ENCODE data around the gene PDE6G. TPM values are rescaled to one million over a fixed set of nuclear protein-coding genes. Genes with fewer than 3 reads are reported as not detected.
A peak's percentile ranks its signal among the peaks of the same experiment; 100 is the strongest.
"Not testable (repeated sequence)": the region's sequence is repeated elsewhere in the genome, so short reads cannot be mapped to it uniquely, and the experiment has no call there.

PDE6G gene
- total RNA-seq, 1 experiment from 2014 or later: 0.35 TPM

- no peak for DNase-seq (ENCODE audit: low read depth)
These were observed 20.3 kb downstream of the PDE6G start for GRCh38 chr17:81635973-81636504.

- DNase-seq (ENCODE audit: low read depth): no peak
These were observed 20.9 kb downstream of the PDE6G start for GRCh38 chr17:81635431-81635830.

DNA sequence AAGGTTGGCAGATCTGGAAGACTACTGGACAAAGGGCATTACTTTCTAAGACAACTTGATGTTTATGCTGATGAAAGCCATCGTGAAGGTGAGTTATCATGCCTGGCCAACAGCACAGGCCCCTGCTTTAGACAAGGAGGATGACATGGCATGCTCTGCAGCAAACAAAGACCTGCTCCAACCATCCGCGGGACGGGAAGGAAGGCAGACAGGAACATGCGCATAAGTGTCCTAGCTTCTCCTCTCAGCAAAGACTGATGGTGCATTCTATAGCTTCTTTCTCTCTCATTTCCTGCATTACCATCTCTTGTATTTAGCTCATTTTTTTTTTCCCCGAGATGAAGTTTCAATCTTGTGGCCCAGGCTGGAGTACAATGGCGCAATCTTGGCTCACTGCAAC lies 24.9 kb downstream of the PDE6G start:
- DNase-seq (ENCODE audit: low read depth): no peak

DNA sequence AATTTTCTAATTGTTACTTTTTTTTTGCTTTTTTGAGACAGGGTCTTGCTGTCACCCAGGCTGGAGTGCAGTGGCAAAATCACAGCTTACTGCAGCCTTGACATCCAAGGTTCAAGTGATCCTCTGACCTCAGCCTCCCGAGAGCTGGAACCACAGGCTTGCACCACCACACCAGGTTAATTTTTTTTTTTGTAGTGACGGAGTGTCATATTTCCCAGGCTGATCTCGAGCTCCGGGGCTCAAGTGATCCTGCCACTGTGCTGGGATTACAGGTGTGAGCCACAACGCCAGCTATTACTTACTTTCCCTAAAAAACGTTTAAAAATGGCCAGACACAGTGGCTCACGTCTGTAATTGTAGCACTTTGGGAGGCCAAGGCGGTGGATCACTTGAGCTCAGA lies 26.1 kb downstream of the PDE6G start:
- no peak for DNase-seq (ENCODE audit: low read depth)

GRCh38 chr17:81621494-81622130 lies 34.7 kb downstream of the PDE6G start:
- DNase-seq (ENCODE audit: low read depth): no peak

- not testable (repeated sequence) for DNase-seq (ENCODE audit: low read depth)
These were observed 38.0 kb downstream of the PDE6G start for GRCh38 chr17:81618307-81618706.

- no peak for DNase-seq (ENCODE audit: low read depth)
These were observed 39.5 kb downstream of the PDE6G start for GRCh38 chr17:81616877-81617276.

DNA sequence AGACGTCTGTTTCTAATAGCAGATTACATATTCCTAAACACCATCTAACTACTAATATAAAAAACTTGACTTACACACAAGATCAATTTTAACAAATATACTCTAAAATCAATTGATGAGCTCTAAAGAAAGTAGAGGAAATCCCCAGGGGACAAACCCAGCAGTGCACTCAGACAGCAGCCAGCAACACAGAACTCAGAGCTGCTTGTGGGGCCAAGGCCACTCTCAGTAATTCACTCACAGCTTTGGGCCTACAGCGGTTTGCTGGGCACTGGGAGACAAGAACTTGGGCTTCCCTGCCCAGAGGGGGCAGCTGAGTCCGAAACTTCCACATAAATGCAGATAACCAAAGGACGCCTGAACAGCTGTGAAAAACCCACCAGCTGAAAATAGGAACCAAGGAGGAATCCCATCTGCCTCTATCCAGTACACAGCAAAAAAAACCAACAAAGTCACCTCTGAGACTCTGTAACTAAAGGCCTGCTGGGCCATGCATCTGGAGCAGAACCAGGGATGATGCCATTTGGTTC lies 40.9 kb downstream of the PDE6G start:
- no peak for DNase-seq (ENCODE audit: low read depth)

DNA sequence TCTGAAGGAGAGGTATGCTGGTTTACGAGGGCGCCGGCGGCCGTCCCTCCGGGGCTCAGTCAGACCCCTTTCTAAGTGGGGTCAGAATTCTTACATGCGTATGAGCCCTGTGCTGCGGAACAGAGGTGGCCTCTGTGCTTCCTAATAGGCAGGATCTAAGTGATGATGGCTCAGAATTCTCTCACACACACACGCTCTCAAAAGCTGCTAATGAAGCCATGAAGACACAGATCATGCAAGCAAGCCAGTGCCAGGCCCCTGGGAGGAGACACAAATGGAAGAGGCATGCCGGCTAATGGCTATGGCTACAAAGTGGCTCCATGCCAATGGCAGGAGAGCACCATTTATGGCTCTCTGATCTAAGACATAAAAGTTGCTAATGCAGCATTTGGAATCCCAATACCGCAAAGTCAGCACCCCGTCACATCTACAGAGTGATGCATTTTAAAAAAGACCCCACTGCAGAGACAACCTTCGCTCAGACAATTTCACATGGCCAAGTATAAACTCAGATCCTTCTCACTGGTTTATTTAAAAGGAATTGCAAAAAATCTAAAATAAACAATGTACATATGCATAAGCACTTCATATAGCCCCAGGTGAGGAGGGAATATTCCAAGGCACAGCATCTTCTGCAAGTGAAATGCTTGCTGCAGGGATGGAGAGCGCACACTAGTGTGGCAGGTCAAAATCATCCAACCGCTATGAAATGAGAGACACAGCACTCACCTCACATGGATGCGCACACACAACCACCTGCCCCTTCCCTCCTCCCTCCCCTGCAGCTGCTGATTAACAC lies 44.0 kb downstream of the PDE6G start:
- DNase-seq (ENCODE audit: low read depth): no peak

- no peak for DNase-seq (ENCODE audit: low read depth)
These were observed 46.6 kb downstream of the PDE6G start for GRCh38 chr17:81609541-81610311.

DNA sequence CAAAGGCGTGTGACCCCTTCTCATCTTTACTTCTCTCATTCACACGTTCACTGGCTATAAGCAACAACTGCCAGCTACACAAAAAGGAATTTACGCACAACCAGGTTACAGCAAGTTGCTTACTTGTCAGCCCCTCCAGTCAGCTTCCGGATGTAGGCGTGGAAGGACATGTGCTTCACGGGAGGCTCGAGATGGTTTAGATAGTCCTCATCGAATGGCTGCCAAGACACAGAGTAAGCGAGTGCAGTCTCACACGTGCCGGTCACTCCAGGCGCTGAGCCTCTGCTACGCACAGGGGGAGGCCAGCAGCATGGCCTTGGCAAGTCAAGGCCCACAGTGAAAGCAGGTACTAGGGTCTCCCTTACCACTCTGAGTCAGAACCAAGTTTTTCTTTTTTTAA lies 47.7 kb downstream of the PDE6G start:
- no peak for DNase-seq (ENCODE audit: low read depth)

GRCh38 chr17:81608082-81608481 lies 48.3 kb downstream of the PDE6G start:
- DNase-seq (ENCODE audit: low read depth): no peak

DNA sequence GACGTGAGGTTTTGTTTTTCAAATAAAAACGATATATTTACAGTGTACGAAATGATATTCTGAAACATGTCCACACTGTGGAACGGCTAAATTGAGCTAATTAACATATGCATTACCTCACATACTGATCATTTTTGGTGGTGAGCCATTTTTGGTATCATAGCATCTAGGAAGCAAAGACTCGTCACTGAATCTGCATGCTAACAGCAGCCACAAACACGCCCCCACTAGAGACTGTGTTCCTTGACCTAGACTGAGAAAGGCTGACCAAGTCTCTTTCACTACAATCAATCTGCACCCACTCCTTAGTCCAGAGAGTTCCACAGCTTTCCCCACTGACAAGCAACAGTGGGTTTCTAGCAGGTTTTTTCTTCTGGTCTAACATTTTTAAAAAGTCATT lies 48.9 kb downstream of the PDE6G start:
- no peak for DNase-seq (ENCODE audit: low read depth)

DNA sequence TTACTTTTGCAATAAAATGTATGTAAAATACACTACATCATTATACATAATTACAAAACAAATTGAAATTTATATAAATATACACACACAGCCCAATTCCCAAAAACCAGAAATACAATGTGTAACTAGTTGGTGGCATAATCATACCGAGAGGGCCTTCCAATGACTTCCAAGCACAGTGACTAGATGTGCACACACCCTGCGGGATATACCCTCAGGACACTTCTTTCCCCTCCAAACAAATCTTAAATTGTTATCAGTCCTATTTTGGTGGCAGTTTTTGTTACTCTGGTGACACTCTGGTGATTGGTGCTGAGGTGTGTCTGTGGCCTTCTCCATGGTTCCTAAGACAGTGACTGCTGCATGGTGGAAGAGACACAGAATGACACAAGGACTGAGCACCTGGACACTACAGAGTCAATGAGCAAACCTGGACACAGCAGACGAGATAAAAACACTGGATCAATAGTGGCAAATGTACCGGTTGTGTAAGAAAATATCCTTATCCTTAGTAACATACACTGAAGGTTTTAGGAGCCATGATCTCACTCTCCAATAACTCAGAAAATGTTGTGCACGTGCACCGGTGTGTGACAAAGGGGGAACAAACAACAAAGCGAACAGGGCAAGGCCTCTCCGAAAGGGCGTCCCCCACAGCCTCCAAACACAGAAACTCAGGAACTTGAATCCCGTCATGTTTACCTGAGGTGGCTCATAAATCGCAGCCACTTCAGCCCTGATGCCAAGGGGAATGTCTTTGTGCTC lies 52.3 kb downstream of the PDE6G start:
- no peak for DNase-seq (ENCODE audit: low read depth)

- peak; percentile 69 for DNase-seq (ENCODE audit: low read depth)
These were observed 54.7 kb downstream of the PDE6G start for GRCh38 chr17:81601525-81602120.

Small RNAs within 50 kb of the gene (small RNA-seq; reads per million reads assigned to genes)
- gene MIR6786: not detected

Other genes with a start within 250 kb of the PDE6G start
- 4,314 and 7,335 TPM in 2 replicates for gene ACTG1, start 143.7 kb downstream of the PDE6G start, total RNA-seq (2014; rRNA removed; shearing (Covaris generic))
- gene FSCN2, start 128.2 kb downstream of the PDE6G start, total RNA-seq (2014; rRNA removed; shearing (Covaris generic)): 0.37 and 0.40 TPM in 2 replicates
- gene FAAP100, start 104.2 kb downstream of the PDE6G start, total RNA-seq (2014; rRNA removed; shearing (Covaris generic)): 28.7 and 31.6 TPM in 2 replicates
- gene NPLOC4, start 19.4 kb downstream of the PDE6G start, total RNA-seq (2014; rRNA removed; shearing (Covaris generic)): 65.3 and 83.9 TPM in 2 replicates
- gene TSPAN10, start 19.3 kb downstream of the PDE6G start, total RNA-seq (2014; rRNA removed; shearing (Covaris generic)): 1.4 and 2.2 TPM in 2 replicates
- 63.5 and 66.8 TPM in 2 replicates for gene OXLD1, start 10.1 kb upstream of the PDE6G start, total RNA-seq (2014; rRNA removed; shearing (Covaris generic))
- 47.3 and 60.3 TPM in 2 replicates for gene CCDC137, start 10.2 kb upstream of the PDE6G start, total RNA-seq (2014; rRNA removed; shearing (Covaris generic))
- gene ARL16, start 27.3 kb upstream of the PDE6G start, total RNA-seq (2014; rRNA removed; shearing (Covaris generic)): 47.9 and 59.7 TPM in 2 replicates
- gene HGS, start 27.5 kb upstream of the PDE6G start, total RNA-seq (2014; rRNA removed; shearing (Covaris generic)): 165 and 172 TPM in 2 replicates
- gene MRPL12, start 46.8 kb upstream of the PDE6G start, total RNA-seq (2014; rRNA removed; shearing (Covaris generic)): 51.9 and 57.7 TPM in 2 replicates
- gene SLC25A10, start 55.7 kb upstream of the PDE6G start, total RNA-seq (2014; rRNA removed; shearing (Covaris generic)): 96.9 and 106 TPM in 2 replicates
- gene GCGR, start 147.6 kb upstream of the PDE6G start, total RNA-seq (2014; rRNA removed; shearing (Covaris generic)): not detected in 2 replicates
- gene MCRIP1, start 176.7 kb upstream of the PDE6G start, total RNA-seq (2014; rRNA removed; shearing (Covaris generic)): 81.9 and 87.0 TPM in 2 replicates
- 0.47 TPM in 1 of 2 replicates, not detected in the other for gene PPP1R27, start 178.5 kb upstream of the PDE6G start, total RNA-seq (2014; rRNA removed; shearing (Covaris generic))
- 784 and 825 TPM in 2 replicates for gene P4HB, start 204.0 kb upstream of the PDE6G start, total RNA-seq (2014; rRNA removed; shearing (Covaris generic))
- 206 and 315 TPM in 2 replicates for gene ARHGDIA, start 214.8 kb upstream of the PDE6G start, total RNA-seq (2014; rRNA removed; shearing (Covaris generic))
- 311 and 338 TPM in 2 replicates for gene ALYREF, start 235.0 kb upstream of the PDE6G start, total RNA-seq (2014; rRNA removed; shearing (Covaris generic))
- gene ANAPC11, start 235.2 kb upstream of the PDE6G start, total RNA-seq (2014; rRNA removed; shearing (Covaris generic)): 100 and 133 TPM in 2 replicates
- 0.13 and 0.34 TPM in 2 replicates for gene NPB, start 245.7 kb upstream of the PDE6G start, total RNA-seq (2014; rRNA removed; shearing (Covaris generic))